Stomach (tissue), 9 donors: ENCODE measurements around the gene LZTR1. TPM values are rescaled to one million over a fixed set of nuclear protein-coding genes. Genes with fewer than 3 reads are reported as not detected.

ENCODE experiments used
- DNase-seq, 2 donors: peaks; one replicate each; pipeline versions ENCODE4 v3.0.0 to v3.0.0-alpha.2; 2013 to 2019
- H3K27ac ChIP-seq, 5 donors: fragments of 200-600 bp in 4 of 5; sonication (generic) in 4 of 5; one replicate each; pipeline ENCODE4 v1.5.1; 2013 to 2019; ENCODE audit warnings: mild to moderate bottlenecking in 1 of 5, moderate library complexity in 1 of 5
- H3K27me3 ChIP-seq, 3 donors: fragments of 200-600 bp; sonication (generic); one replicate each; pipeline ENCODE4 v1.5.1; 2017 to 2019; ENCODE audit warnings: mixed run types in 1 of 3
- H3K36me3 ChIP-seq, 4 donors: fragments of 200-600 bp; sonication (generic); 1 replicate in 3 of 4; 2 replicates in 1 of 4; pipeline ENCODE4 v1.5.1; 2016 to 2019
- H3K4me1 ChIP-seq, 4 donors: fragments of 200-600 bp; sonication (generic); one replicate each; pipeline ENCODE4 v1.5.1; 2016 to 2019
- H3K4me3 ChIP-seq, 4 donors: fragments of 200-600 bp; sonication (generic) in 3 of 4; one replicate each; pipeline ENCODE4 v1.5.1; 2016 to 2019; ENCODE audit warnings: mild to moderate bottlenecking in 1 of 4
- H3K9me3 ChIP-seq, 4 donors: fragments of 200-600 bp; sonication (generic); one replicate each; pipeline ENCODE4 v1.5.1; 2016 to 2019
- CTCF ChIP-seq, 7 experiments: fragments of 450-650 bp in 4 of 7; fragments of 200-600 bp in 3 of 7; sonication (generic) in 3 of 7; IDR thresholded peaks; one replicate each; pipeline ENCODE4 v1.5.1; 2016 to 2019; ENCODE audit warnings: antibody characterized with exemption in 7 of 7, control low read depth in 2 of 7, mild to moderate bottlenecking in 1 of 7
- EP300 ChIP-seq: sonication (generic); formaldehyde crosslinking; IDR thresholded peaks from one replicate; pipeline ENCODE4 v1.6.1; 2017; ENCODE audit warnings: antibody characterized with exemption
- POLR2A ChIP-seq, 4 donors: fragments of 450-650 bp; IDR thresholded peaks; one replicate each; pipeline ENCODE4 v1.6.1; 2016; ENCODE audit warnings: antibody characterized with exemption in 4 of 4, control low read depth in 2 of 4, mild to moderate bottlenecking in 1 of 4, moderate library complexity in 1 of 4
- POLR2AphosphoS5 ChIP-seq, 3 donors: sonication (generic); formaldehyde crosslinking; IDR thresholded peaks; one replicate each; pipeline ENCODE4 v1.6.1; 2016; ENCODE audit warnings: antibody characterized with exemption in 3 of 3
- WGBS, 5 donors: extraction: QIAGEN DNeasy Blood & Tissue Kit in 3 of 5; methylation state at CpG; one replicate each; pipeline versions ENCODE4 v1.1.5 to v1.1.7; 2013 to 2018; 5-methylcytosine and 5-hydroxymethylcytosine counted together
- intact Hi-C: fragments of 100-400 bp; cut with DNase I; formaldehyde crosslinking; loops from one replicate; pipeline ENCODE4 v1.15.1; 2023; ENCODE audit warnings: low total_unique reads
- polyA plus RNA-seq, 3 donors: library from polyadenylated mRNA; stranded (reverse); fragments of 200-250 nt; gene quantifications; one replicate each; pipeline ENCODE4 v1.2.3, GENCODE V29; 2013
- total RNA-seq, 5 donors: library from RNA; depleted of rRNA; stranded (reverse); fragments of >200 nt; gene quantifications; one replicate each; pipeline versions ENCODE4 v1.1.0 to v1.2.3, GENCODE V29; 2014 to 2016
- donor health status: healthy with polysubstance abuse.
- donor health status: Bipolar disorder and iron deficiency.
- donor health status: healthy.

Gene LZTR1
- total and polyA plus RNA-seq, 8 donors, result 13.7 to 148 (median 29.5) TPM

- Histone ChIP-seq H3K36me3 (peaks cover 0 to 7% (median 0%) of the 10 kb centered on the region in 4 donors), H3K4me3 (no peak overlapping the region), H3K27me3 (no peaks in the 10 kb centered on the region), H3K27ac (no peak overlapping the region), H3K9me3 (no peaks in the 10 kb centered on the region), H3K4me1 (peaks cover 12 to 23% (median 22%) of the 10 kb centered on the region in 4 donors)
- intact Hi-C loops, result no loop called here
- TF ChIP-seq CTCF (IDR thresholded peaks at IDR 0.05) (no peak), POLR2AphosphoS5 (IDR thresholded peaks at IDR 0.05) (no peak), POLR2A (IDR thresholded peaks at IDR 0.05) (no peak), EP300 (no peak)
- 85 to 89% (median 87%) methylated on average over 3 of the region's 3 CpGs for WGBS, 5 donors
- no peak for DNase-seq
Measured at GRCh38 chr22:21010426-21011113, 28.5 kb downstream of the LZTR1 start.

- Histone ChIP-seq H3K27me3 (no peaks in the 10 kb centered on the region), H3K4me3 (no peak overlapping the region), H3K36me3 (peaks cover 0 to 7% (median 0%) of the 10 kb centered on the region in 4 donors), H3K27ac (peak overlapping the region in 2 of 5 donors; percentile 29 to 81), H3K4me1 (peaks cover 15 to 29% (median 28%) of the 10 kb centered on the region in 4 donors), H3K9me3 (no peaks in the 10 kb centered on the region)
- TF ChIP-seq POLR2A (IDR thresholded peaks at IDR 0.05) (no peak), POLR2AphosphoS5 (IDR thresholded peaks at IDR 0.05) (no peak), EP300 (no peak), CTCF (IDR thresholded peaks at IDR 0.05) (no peak)
- no peak for DNase-seq
- intact Hi-C loops, result no loop called here
- 71 to 81% (median 78%) methylated on average over 12 to 14 of the region's 14 CpGs for WGBS, 5 donors
Measured at GRCh38 chr22:21012446-21013407, 30.6 kb downstream of the LZTR1 start.

- peak overlapping the region; percentile 45 to 84 (median 77) for H3K27ac ChIP-seq
- no peak for TF ChIP-seq POLR2AphosphoS5 (IDR thresholded peaks at IDR 0.05)
- no peaks in the 10 kb centered on the region for H3K9me3 ChIP-seq
- H3K36me3 ChIP-seq, result peaks cover 0 to 2% (median 0%) of the 10 kb centered on the region in 4 donors
- DNase-seq, result no peak
- peak overlapping the region; percentile 48 to 60 (median 54) for H3K4me3 ChIP-seq
- no peaks in the 10 kb centered on the region for H3K27me3 ChIP-seq
- peaks cover 15 to 29% (median 28%) of the 10 kb centered on the region in 4 donors for H3K4me1 ChIP-seq
- WGBS, 5 donors, result 5 to 14% (median 10%) methylated on average over 23 to 24 of the region's 24 CpGs
- intact Hi-C loops, result no loop called here
Measured at GRCh38 chr22:21013657-21014201, 31.6 kb downstream of the LZTR1 start.

GRCh38 chr22:21014202-21014725 is 32.2 kb downstream of the LZTR1 start:
- TF ChIP-seq CTCF (IDR thresholded peaks at IDR 0.05) (no peak), POLR2AphosphoS5 (IDR thresholded peaks at IDR 0.05) (peak in 1 of 3 donors; percentile 52), POLR2A (IDR thresholded peaks at IDR 0.05) (no peak), EP300 (no peak)
- DNase-seq, result peak; percentile 83 to 97
- no peaks in the 10 kb centered on the region for H3K9me3 ChIP-seq
- peaks cover 15 to 29% (median 28%) of the 10 kb centered on the region in 4 donors for H3K4me1 ChIP-seq
- 1 to 3% (median 1%) methylated on average over 25 to 40 of the region's 40 CpGs for WGBS, 5 donors
- intact Hi-C loops, result no loop called here
- no peaks in the 10 kb centered on the region for H3K27me3 ChIP-seq
- peak overlapping the region; percentile 48 to 60 (median 54) for H3K4me3 ChIP-seq
- H3K27ac ChIP-seq, result peak overlapping the region; percentile 45 to 84 (median 77)
- H3K36me3 ChIP-seq, result no peaks in the 10 kb centered on the region
